ENCODE results near the gene JAML. TPM values are rescaled to one million over a fixed set of nuclear protein-coding genes. Genes with fewer than 3 reads are reported as not detected.

Gene JAML
- total and polyA plus RNA-seq, 2 of the 8 experiments (the other 6 are each of a cell fraction or from before 2014, with no cell fraction given): 0.12 to 0.58 TPM

GRCh38 chr11:118265954-118266353, 41.1 kb upstream of the JAML start:
- POLR2A ChIA-PET (ENCODE audit: partially characterized antibody): interaction anchor here (1.4 to 1.5 kb wide), 2 partner anchors 10 to 12 kb away, joined by 3 to 4 read pairs; no protein-coding TSS in a partner anchor
- H3K79me2 ChIP-seq (ENCODE audit: control insufficient read depth in 1 of 2, insufficient read depth in 2 of 2, low read length in 2 of 2): no peaks in the 10 kb centered on the region
- no peak overlapping the region for H2AK5ac ChIP-seq (ENCODE audit: low read depth, low read length)
- H2BK20ac ChIP-seq (ENCODE audit: low read length): 0 out of 2 replicates have a peak overlapping the region, but pooled peaks have one; percentile 38
- H3K18ac ChIP-seq (ENCODE audit: extremely low read depth, low read length): no peak overlapping the region
- H2BK12ac ChIP-seq (ENCODE audit: low read depth, low read length): no peak overlapping the region
- H3K9me3 ChIP-seq (ENCODE audit: insufficient read depth in 2 of 2, low read depth in 1 of 2, low read length in 1 of 2): no peaks in the 10 kb centered on the region
- H3K9ac ChIP-seq (replicated peaks in 1 of 4; ENCODE audit: extremely low read depth in 1 of 4, low read depth in 3 of 4, low read length in 3 of 4): no peak overlapping the region
- no peak overlapping the region for H3K4ac ChIP-seq (replicated peaks; ENCODE audit: insufficient read length, low read depth, low read length)
- H3K56ac ChIP-seq (replicated peaks; ENCODE audit: insufficient read length, low read depth, low read length): no peak overlapping the region
- H3K4me1 ChIP-seq (replicated peaks in 1 of 4; ENCODE audit: control insufficient read depth in 3 of 4, insufficient read depth in 4 of 4, low read length in 3 of 4): peaks cover 3 to 11% (median 4%) of the 10 kb centered on the region in 4 experiments; a peak in 4 of 7 replicates
- CTCF ChIA-PET (ENCODE audit: partially characterized antibody): interaction anchor here (0.6 to 2.6 kb wide), 7 partner anchors 12 to 95 kb away, joined by 3 to 15 read pairs (median 8); no protein-coding TSS in a partner anchor
- no peaks in the 10 kb centered on the region for H3K36me3 ChIP-seq (ENCODE audit: control insufficient read depth in 2 of 4, insufficient read depth in 4 of 4, low read length in 3 of 4)
- no peak overlapping the region for H3K4me3 ChIP-seq (ENCODE audit: extremely low read depth in 1 of 4, insufficient read depth in 2 of 4, low read depth in 3 of 4, low read length in 4 of 4)
- H3K23ac ChIP-seq (ENCODE audit: insufficient read length): no peak overlapping the region
- FAIRE-seq (no peak), DNase-seq (ENCODE audit: low read depth in 1 of 2, low spot score in 2 of 2) (no peak)
- H2BK15ac ChIP-seq (ENCODE audit: low read length): no peak overlapping the region
- H4K5ac ChIP-seq (ENCODE audit: insufficient read length, low read depth, low read length): no peak overlapping the region
- TF ChIP-seq EP300 (IDR thresholded peaks at IDR 0.05; ENCODE audit: borderline replicate concordance in 1 of 2, low read depth in 2 of 2, low read length in 2 of 2): no peak
- TF ChIP-seq RNF2 (IDR thresholded peaks at IDR 0.05; ENCODE audit: borderline replicate concordance, low read depth, low read length, missing control alignments, poor library complexity, severe bottlenecking): no peak
- no peak for TF ChIP-seq MAFK (IDR thresholded peaks at IDR 0.05; ENCODE audit: low read depth, low read length)
- TF ChIP-seq TEAD4 (IDR thresholded peaks at IDR 0.05; ENCODE audit: low read depth, low read length): no peak
- H4K20me1 ChIP-seq (replicated peaks in 1 of 2; ENCODE audit: control insufficient read depth in 1 of 2, insufficient read depth in 2 of 2, low read length in 2 of 2): no peaks in the 10 kb centered on the region
- H2AFZ ChIP-seq (ENCODE audit: low read length): peak overlapping the region; percentile 57; the same call in 1 of the 2 replicates
- H4K91ac ChIP-seq (replicated peaks; ENCODE audit: insufficient read length, low read length): no peak overlapping the region
- peaks cover 1 to 42% (median 31%) of the 10 kb centered on the region in 4 experiments for H3K27me3 ChIP-seq (replicated peaks in 1 of 4; ENCODE audit: control insufficient read depth in 3 of 4, extremely low read depth in 1 of 4, insufficient read depth in 3 of 4, low read length in 3 of 4)
- no peaks in the 10 kb centered on the region for H3K79me1 ChIP-seq (ENCODE audit: low read depth, low read length)
- peaks cover 5% of the 10 kb centered on the region; the same call in 1 of the 2 replicates for H3K23me2 ChIP-seq (ENCODE audit: low read depth, low read length)
- H3K14ac ChIP-seq (ENCODE audit: insufficient read length): no peak overlapping the region
- WGBS, 2 experiments (ENCODE audit: extremely low coverage in 1 of 2, insufficient coverage in 1 of 2, insufficient read length in 1 of 2, insufficient replicate concordance in 2 of 2, low coverage in 1 of 2, low lambda C conversion rate in 2 of 2, missing lambda C conversion rate in 1 of 2): 77% methylated on average over 1 of the region's 1 CpG; no CpG with 5 or more reads in 1 of the 2 experiments
- no peak overlapping the region for H4K8ac ChIP-seq (ENCODE audit: extremely low read depth, insufficient read depth, low read length)
- H2BK5ac ChIP-seq (ENCODE audit: low read depth, low read length): no peak overlapping the region
- no peak overlapping the region for H3K27ac ChIP-seq (ENCODE audit: low read depth, low read length)
- H2BK120ac ChIP-seq (replicated peaks; ENCODE audit: low read depth, low read length): no peak overlapping the region
- H3K4me2 ChIP-seq (ENCODE audit: insufficient read depth in 1 of 2, low read depth in 2 of 2, low read length in 2 of 2): no peak overlapping the region

Measured in H1 (cell line).